GM12864 (cell line): ENCODE measurements around the gene GAP43.

ENCODE experiments used
- DNase-seq: peaks from one replicate; pipeline ENCODE4 v3.0.0-alpha.2; 2011; ENCODE audit warnings: low read depth
- H3K4me3 ChIP-seq: 2 replicates; pipeline ENCODE4 v1.5.1; 2011; ENCODE audit warnings: mild to moderate bottlenecking, low read depth, low read length, control low read depth
- TF ChIP-seq, protein P1 (sequence below): IDR thresholded peaks from 2 replicates; pipeline ENCODE4 v1.5.1; 2011; ENCODE audit warnings: low read depth, mild to moderate bottlenecking, moderate library complexity, low read length, control low read depth, inconsistent platforms; ENCODE audit errors: missing control alignments

The GAP43 gene

DNA sequence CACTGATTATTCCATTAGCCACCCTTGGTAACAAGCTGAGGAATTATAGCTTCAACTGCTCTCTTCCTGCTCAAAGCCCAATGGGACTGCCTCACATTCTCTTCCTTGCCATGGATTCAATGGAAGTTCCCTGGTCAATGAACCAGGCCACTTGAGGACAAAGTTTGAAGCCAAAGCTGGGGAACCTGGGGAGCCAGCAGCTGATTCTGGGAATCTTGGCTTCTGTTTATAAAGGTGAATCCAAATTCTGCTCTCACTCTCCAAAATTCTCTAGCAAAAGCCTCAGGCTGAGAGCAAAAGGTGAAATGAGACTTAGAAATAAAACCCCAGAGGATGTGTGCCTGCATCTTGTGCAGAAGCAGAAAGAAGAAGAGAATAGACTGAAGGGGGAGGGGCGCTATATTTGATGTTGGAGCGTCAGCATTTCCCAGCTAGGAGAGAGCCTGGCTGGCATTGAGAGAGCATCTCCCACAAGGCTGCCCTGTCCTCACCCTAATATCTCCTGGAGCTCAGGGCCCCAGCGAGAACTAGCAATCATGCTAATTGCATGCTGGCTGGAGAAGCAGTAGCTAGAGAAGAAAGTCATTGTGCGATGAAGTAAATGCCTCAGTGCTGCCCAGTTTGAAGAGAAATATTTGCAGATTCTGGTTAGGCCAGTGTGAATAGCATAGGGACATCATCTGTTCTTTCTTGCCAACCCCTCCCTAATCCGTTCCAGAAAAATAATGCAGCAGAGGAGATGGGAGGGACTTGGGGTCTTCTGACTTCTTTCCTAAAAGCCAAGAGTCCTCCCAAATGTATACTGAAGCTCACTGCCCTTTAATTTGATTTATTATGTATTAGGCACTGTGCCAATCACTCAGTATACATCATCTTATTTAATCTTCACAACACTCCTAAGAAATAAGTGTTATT is 34.9 kb upstream of the GAP43 start:
- TF ChIP-seq, protein P1, sequence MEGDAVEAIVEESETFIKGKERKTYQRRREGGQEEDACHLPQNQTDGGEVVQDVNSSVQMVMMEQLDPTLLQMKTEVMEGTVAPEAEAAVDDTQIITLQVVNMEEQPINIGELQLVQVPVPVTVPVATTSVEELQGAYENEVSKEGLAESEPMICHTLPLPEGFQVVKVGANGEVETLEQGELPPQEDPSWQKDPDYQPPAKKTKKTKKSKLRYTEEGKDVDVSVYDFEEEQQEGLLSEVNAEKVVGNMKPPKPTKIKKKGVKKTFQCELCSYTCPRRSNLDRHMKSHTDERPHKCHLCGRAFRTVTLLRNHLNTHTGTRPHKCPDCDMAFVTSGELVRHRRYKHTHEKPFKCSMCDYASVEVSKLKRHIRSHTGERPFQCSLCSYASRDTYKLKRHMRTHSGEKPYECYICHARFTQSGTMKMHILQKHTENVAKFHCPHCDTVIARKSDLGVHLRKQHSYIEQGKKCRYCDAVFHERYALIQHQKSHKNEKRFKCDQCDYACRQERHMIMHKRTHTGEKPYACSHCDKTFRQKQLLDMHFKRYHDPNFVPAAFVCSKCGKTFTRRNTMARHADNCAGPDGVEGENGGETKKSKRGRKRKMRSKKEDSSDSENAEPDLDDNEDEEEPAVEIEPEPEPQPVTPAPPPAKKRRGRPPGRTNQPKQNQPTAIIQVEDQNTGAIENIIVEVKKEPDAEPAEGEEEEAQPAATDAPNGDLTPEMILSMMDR: no peak
- H3K4me3 ChIP-seq: no peak overlapping the region
- DNase-seq: no peak

GRCh38 chr3:115590873-115591272 is 32.4 kb upstream of the GAP43 start:
- no peak overlapping the region for H3K4me3 ChIP-seq
- TF ChIP-seq, protein P1: no peak
- DNase-seq: no peak

DNA sequence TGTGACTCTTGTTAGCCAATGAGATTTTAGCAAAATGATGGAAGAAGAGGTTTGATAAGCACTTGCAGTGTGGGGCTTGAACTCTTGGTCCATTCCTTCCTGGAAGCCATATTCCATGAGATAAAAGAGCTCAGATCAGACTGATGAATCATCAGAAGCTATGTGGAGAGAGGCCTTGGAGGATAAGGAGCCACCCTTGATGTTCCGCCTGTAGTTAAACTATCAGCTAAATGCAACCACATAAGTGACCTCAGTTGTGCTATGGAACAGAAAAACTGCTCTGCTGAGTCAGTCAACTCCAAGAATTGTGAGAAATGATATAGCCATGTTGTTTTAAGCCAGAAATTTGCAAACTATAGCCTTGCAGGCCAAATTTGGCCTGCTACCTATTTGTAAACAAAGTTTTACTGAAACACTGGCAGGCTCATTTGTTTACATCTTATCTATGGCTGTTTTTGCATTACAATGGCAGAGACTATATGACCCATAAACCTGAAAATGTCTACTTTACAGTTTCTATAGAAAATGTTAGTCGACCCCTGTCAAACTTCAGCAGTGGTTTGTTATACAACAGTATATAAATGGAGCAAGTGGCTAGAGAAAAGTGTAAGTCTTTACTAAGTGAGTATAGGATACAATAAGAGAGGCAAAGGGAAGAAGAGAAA is 27.6 kb upstream of the GAP43 start:
- TF ChIP-seq, protein P1: no peak
- H3K4me3 ChIP-seq: no peak overlapping the region
- DNase-seq: no peak

DNA sequence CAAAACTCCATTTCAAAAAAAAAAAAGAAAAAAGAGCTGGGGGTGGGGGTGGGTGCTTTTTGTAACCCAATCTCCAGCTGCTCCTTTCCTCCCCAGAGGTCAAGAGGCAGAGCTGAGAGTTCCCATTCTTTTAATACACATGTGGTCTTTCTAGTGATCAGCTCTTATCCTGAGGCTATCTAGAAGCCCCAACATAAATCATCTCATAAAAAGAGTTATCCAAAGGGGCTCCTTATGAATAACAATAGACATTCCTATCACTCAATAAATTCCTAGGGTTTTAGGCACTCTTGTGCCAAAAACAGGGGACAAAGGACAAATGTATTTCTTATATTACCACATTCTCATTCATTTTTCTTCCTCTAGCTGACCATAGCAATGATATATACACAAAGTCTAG is 25.1 kb upstream of the GAP43 start:
- TF ChIP-seq, protein P1: no peak
- DNase-seq: no peak
- no peak overlapping the region for H3K4me3 ChIP-seq

DNA sequence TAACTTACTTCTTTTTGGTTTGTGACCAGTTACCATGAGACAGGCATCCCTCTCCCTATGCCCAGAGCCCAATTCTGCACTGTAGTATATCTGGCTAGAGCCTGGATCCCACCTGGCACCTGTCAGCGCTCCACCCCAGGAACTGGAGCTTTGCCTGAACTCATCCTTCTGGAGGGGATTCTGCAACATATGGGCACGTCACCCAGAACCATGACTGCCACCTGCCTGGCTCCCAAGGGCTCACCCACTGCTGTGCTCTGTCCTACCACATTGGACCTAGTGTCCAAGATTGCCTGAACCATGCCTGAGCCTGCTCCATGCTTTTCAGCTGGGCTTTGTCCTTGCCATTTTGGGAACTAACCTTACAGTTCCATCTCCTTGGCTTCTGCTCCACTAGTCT is 21.1 kb upstream of the GAP43 start:
- no peak for DNase-seq
- no peak overlapping the region for H3K4me3 ChIP-seq

GRCh38 chr3:115611630-115612029 is 11.7 kb upstream of the GAP43 start:
- TF ChIP-seq, protein P1: no peak
- H3K4me3 ChIP-seq: no peak overlapping the region
- DNase-seq: no peak

More for the DNA sequence above, 21.1 kb upstream of the GAP43 start:
- TF ChIP-seq, protein P1: no peak
